ENCODE measurements around the gene FABP2.
A peak's percentile ranks its signal among the peaks of the same experiment; 100 is the strongest.
"Not testable (repeated sequence)": the region's sequence is repeated elsewhere in the genome, so short reads cannot be mapped to it uniquely, and the experiment has no call there.

Gene FABP2

GRCh38 chr4:119307606-119308005, 14.3 kb downstream of the FABP2 start:
- DNase-seq: no peak

- DNase-seq: no peak
Observed at GRCh38 chr4:119304431-119304830, 17.5 kb downstream of the FABP2 start.

- no peak for DNase-seq
Observed at GRCh38 chr4:119303587-119304305, 18.2 kb downstream of the FABP2 start.

- DNase-seq: no peak
Observed at GRCh38 chr4:119302073-119302832, 19.7 kb downstream of the FABP2 start.

GRCh38 chr4:119300101-119300978, 21.6 kb downstream of the FABP2 start:
- DNase-seq: peak; percentile 84

- no peak for DNase-seq
Observed at GRCh38 chr4:119299741-119300100, 22.2 kb downstream of the FABP2 start.

- DNase-seq: no peak
Observed at GRCh38 chr4:119299260-119299671, 22.7 kb downstream of the FABP2 start.

- DNase-seq: no peak
Observed at GRCh38 chr4:119297795-119298194, 24.1 kb downstream of the FABP2 start.

- no peak for DNase-seq
Observed at GRCh38 chr4:119296356-119296755, 25.6 kb downstream of the FABP2 start.

- no peak for DNase-seq
Observed at GRCh38 chr4:119290598-119290997, 31.3 kb downstream of the FABP2 start.

GRCh38 chr4:119289313-119289712, 32.6 kb downstream of the FABP2 start:
- no peak for DNase-seq

- peak; percentile 17 for DNase-seq
Observed at GRCh38 chr4:119286377-119287002, 35.4 kb downstream of the FABP2 start.

- no peak for DNase-seq
Observed at GRCh38 chr4:119284876-119285780, 36.8 kb downstream of the FABP2 start.

- DNase-seq: no peak
Observed at GRCh38 chr4:119281393-119281792, 40.5 kb downstream of the FABP2 start.

- DNase-seq: not testable (repeated sequence)
Observed at GRCh38 chr4:119279945-119280344, 42.0 kb downstream of the FABP2 start.

- DNase-seq: not testable (repeated sequence)
Observed at GRCh38 chr4:119279541-119279940, 42.4 kb downstream of the FABP2 start.

- no peak for DNase-seq
Observed at GRCh38 chr4:119271361-119272085, 50.4 kb downstream of the FABP2 start.

- no peak for DNase-seq
Observed at GRCh38 chr4:119268466-119268865, 53.5 kb downstream of the FABP2 start.

All from activated T-cell treated with anti-CD3 and anti-CD28 coated beads for 4 hours (primary cell).